Putamen (tissue), 1 donor: ENCODE measurements around the gene LRRC15.

Source experiments
- DNase-seq: peaks from one replicate; pipeline ENCODE4 v3.0.0-alpha.2; 2016; ENCODE audit warnings: low spot score

LRRC15 gene

GRCh38 chr3:194384569-194385001, 15.0 kb upstream of the LRRC15 start:
- no peak for DNase-seq

- DNase-seq: no peak
Measured at GRCh38 chr3:194384156-194384555, 14.6 kb upstream of the LRRC15 start.

- DNase-seq: no peak
Measured at GRCh38 chr3:194383276-194383940, 13.9 kb upstream of the LRRC15 start.

GRCh38 chr3:194382892-194383223, 13.3 kb upstream of the LRRC15 start:
- no peak for DNase-seq

- no peak for DNase-seq
Measured at GRCh38 chr3:194382196-194382891, 12.8 kb upstream of the LRRC15 start.

GRCh38 chr3:194381460-194381875, 11.9 kb upstream of the LRRC15 start:
- DNase-seq: no peak

- DNase-seq: no peak
Measured at GRCh38 chr3:194380326-194380725, 10.8 kb upstream of the LRRC15 start.

GRCh38 chr3:194379651-194380050, 10.1 kb upstream of the LRRC15 start:
- DNase-seq: no peak

GRCh38 chr3:194379231-194379630, 9.7 kb upstream of the LRRC15 start:
- no peak for DNase-seq

- DNase-seq: no peak
Measured at GRCh38 chr3:194377708-194378107, 8.2 kb upstream of the LRRC15 start.

GRCh38 chr3:194376241-194376560, 6.7 kb upstream of the LRRC15 start:
- no peak for DNase-seq

GRCh38 chr3:194375473-194376240, 6.1 kb upstream of the LRRC15 start:
- no peak for DNase-seq

- no peak for DNase-seq
Measured at GRCh38 chr3:194374935-194375334, 5.4 kb upstream of the LRRC15 start.

GRCh38 chr3:194373899-194374298, 4.4 kb upstream of the LRRC15 start:
- no peak for DNase-seq

GRCh38 chr3:194373028-194373427, 3.5 kb upstream of the LRRC15 start:
- DNase-seq: no peak

GRCh38 chr3:194370753-194371152, 1.2 kb upstream of the LRRC15 start:
- no peak for DNase-seq

- no peak for DNase-seq
Measured at GRCh38 chr3:194368918-194369317, 625 bp downstream of the LRRC15 start.

- DNase-seq: no peak
Measured at GRCh38 chr3:194367992-194368841, 1.3 kb downstream of the LRRC15 start.

GRCh38 chr3:194365978-194366490, 3.5 kb downstream of the LRRC15 start:
- DNase-seq: no peak

- no peak for DNase-seq
Measured at GRCh38 chr3:194365526-194365925, 4.0 kb downstream of the LRRC15 start.

- no peak for DNase-seq
Measured at GRCh38 chr3:194364652-194365434, 4.7 kb downstream of the LRRC15 start.
